Type B pancreatic cell (in vitro differentiated cells): Measurements from ENCODE around the gene ERLIN1. TPM values are rescaled to one million over a fixed set of nuclear protein-coding genes. Genes with fewer than 3 reads are reported as not detected.

Source experiments
- DNase-seq: peaks from one replicate; pipeline ENCODE4 v3.0.0; 2021; ENCODE audit warnings: mixed read lengths; ENCODE audit not compliant: unreplicated experiment; ENCODE audit errors: extremely low spot score
- H3K27ac Mint-ChIP-seq: 2 replicates; pipeline ENCODE4 v1.8.0; 2021; ENCODE audit warnings: mild to moderate bottlenecking, mixed read lengths
- H3K27me3 Mint-ChIP-seq: 2 replicates; pipeline ENCODE4 v1.8.0; 2021; ENCODE audit warnings: mixed read lengths
- H3K36me3 Mint-ChIP-seq: 2 replicates; pipeline ENCODE4 v1.8.0; 2021; ENCODE audit warnings: mixed read lengths
- H3K4me1 Mint-ChIP-seq: one replicate; pipeline ENCODE4 v1.8.0; 2021; ENCODE audit warnings: mixed read lengths; ENCODE audit not compliant: unreplicated experiment
- H3K4me3 Mint-ChIP-seq: 2 replicates; pipeline ENCODE4 v1.8.0; 2021; ENCODE audit warnings: mild to moderate bottlenecking, mixed read lengths
- H3K9me3 Mint-ChIP-seq: 2 replicates; pipeline ENCODE4 v1.8.0; 2021; ENCODE audit warnings: mixed read lengths
- CTCF ChIP-seq: fragments of 200-600 bp; sonication (generic); conservative IDR thresholded peaks from 2 replicates; pipeline ENCODE4 v1.5.0; 2021; ENCODE audit warnings: antibody characterized with exemption, mild to moderate bottlenecking
- total RNA-seq: library from RNA; stranded (reverse); gene quantifications from 2 replicates; pipeline ENCODE4 v1.2.1, GENCODE V29; 2021; ENCODE audit warnings: low replicate concordance

ERLIN1 gene
- total RNA-seq, 1 donor from 2014 or later: 37.1 TPM

DNA sequence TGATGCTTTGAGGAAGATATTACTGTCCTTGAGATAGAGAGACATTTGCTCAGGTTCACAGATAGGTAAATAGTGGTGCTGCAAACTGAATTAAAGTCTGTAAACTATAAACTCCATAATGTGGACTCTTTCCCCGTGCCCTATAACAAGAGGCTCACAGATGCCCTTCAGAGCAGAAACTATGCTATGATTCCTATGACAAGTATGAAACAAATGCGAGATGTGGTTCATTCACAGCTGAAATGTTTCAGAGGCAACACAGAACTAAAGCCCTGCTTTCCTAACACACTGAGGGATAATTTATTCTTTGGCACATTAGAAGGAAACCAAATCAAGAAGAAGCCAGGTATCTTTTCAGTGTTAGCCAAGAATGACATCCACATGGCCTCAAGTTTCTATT lies 30.2 kb upstream of the ERLIN1 start:
- TF ChIP-seq CTCF: no peak
- Mint-ChIP-seq H3K4me1 (no peaks in the 10 kb centered on the region), H3K4me3 (no peak overlapping the region), H3K36me3 (peaks cover 25% of the 10 kb centered on the region), H3K9me3 (no peaks in the 10 kb centered on the region), H3K27me3 (no peaks in the 10 kb centered on the region), H3K27ac (no peak overlapping the region)
- DNase-seq: no peak

DNA sequence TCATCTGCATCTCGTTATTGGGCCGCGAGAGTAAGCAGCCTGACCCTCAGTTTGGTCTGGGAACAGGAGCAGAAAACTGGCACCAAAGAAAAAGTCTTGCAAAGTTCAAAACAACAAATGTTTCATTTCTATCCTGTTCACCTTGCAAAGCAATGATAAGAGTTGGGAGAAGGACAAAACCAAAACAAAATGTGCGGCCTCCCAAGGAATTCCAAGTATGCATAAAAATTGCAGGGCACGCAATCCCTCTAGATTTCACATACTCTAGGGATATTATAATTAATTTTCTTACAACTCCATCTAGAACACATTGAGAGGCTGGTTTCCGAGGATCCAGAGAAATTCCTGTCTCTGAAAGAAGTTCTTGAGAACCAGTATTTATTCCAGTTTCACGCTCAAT lies 23.5 kb upstream of the ERLIN1 start:
- Mint-ChIP-seq H3K27me3 (no peaks in the 10 kb centered on the region), H3K9me3 (no peaks in the 10 kb centered on the region), H3K4me1 (no peaks in the 10 kb centered on the region), H3K36me3 (peaks cover 20% of the 10 kb centered on the region), H3K27ac (no peak overlapping the region), H3K4me3 (no peak overlapping the region)
- no peak for DNase-seq
- no peak for TF ChIP-seq CTCF

- DNase-seq: no peak
- Mint-ChIP-seq H3K4me3 (no peak overlapping the region), H3K27me3 (no peaks in the 10 kb centered on the region), H3K4me1 (no peaks in the 10 kb centered on the region), H3K27ac (no peak overlapping the region), H3K9me3 (no peaks in the 10 kb centered on the region), H3K36me3 (peaks cover 23% of the 10 kb centered on the region)
- no peak for TF ChIP-seq CTCF
These were observed 22.4 kb upstream of the ERLIN1 start for GRCh38 chr10:100208276-100208675.

DNA sequence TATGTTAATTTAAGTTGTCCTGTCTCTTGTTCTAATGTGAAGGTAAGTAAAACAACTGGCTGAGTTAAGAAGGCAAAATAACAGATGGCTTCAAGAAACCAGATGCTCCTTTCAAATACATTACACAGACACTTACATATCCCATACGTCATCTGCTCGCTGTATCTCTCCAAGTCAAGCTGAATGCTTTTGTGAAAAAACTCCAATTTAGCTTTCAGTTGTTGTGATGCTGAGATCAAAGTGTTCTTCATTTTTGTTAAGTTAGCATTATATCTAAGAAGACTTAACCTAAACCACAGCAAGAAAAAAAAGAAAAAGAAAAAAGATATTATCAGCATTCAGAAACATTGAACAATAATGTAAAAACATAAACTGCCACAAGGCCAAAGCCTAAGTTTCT lies 18.5 kb upstream of the ERLIN1 start:
- peaks cover 20% of the 10 kb centered on the region for H3K36me3 Mint-ChIP-seq
- no peaks in the 10 kb centered on the region for H3K9me3 Mint-ChIP-seq
- no peak overlapping the region for H3K4me3 Mint-ChIP-seq

GRCh38 chr10:100201549-100201948 lies 15.7 kb upstream of the ERLIN1 start:
- DNase-seq: no peak
- Mint-ChIP-seq H3K27ac (no peak overlapping the region), H3K4me1 (no peaks in the 10 kb centered on the region), H3K36me3 (peaks cover 16% of the 10 kb centered on the region), H3K9me3 (no peaks in the 10 kb centered on the region), H3K4me3 (no peak overlapping the region), H3K27me3 (no peaks in the 10 kb centered on the region)
- no peak for TF ChIP-seq CTCF

More for the DNA sequence above, 18.5 kb upstream of the ERLIN1 start:
- Mint-ChIP-seq H3K4me1 (no peaks in the 10 kb centered on the region), H3K27ac (no peak overlapping the region), H3K27me3 (no peaks in the 10 kb centered on the region)
- no peak for DNase-seq
- no peak for TF ChIP-seq CTCF

- Mint-ChIP-seq H3K4me3 (no peak overlapping the region), H3K27ac (no peak overlapping the region)
- TF ChIP-seq CTCF: no peak
These were observed 8.9 kb upstream of the ERLIN1 start for GRCh38 chr10:100194711-100195110.

More at GRCh38 chr10:100194711-100195110, 8.9 kb upstream of the ERLIN1 start:
- Mint-ChIP-seq H3K9me3 (no peaks in the 10 kb centered on the region), H3K36me3 (peaks cover 23% of the 10 kb centered on the region), H3K27me3 (no peaks in the 10 kb centered on the region), H3K4me1 (no peaks in the 10 kb centered on the region)
- DNase-seq: no peak
